ENCODE measurements around the gene HS1BP3.

Gene HS1BP3

GRCh38 chr2:20621366-20622295 is 29.3 kb downstream of the HS1BP3 start:
- in situ Hi-C loops (cut with HindIII; ENCODE audit: low sequenced_read_pairs): no loop called here

- in situ Hi-C loops (cut with HindIII; ENCODE audit: low sequenced_read_pairs): no loop called here
Observed at GRCh38 chr2:20620696-20621365, 30.1 kb downstream of the HS1BP3 start.

- in situ Hi-C loops (cut with HindIII; ENCODE audit: low sequenced_read_pairs): no loop called here
Observed at GRCh38 chr2:20620271-20620681, 30.6 kb downstream of the HS1BP3 start.

GRCh38 chr2:20619624-20620024 is 31.3 kb downstream of the HS1BP3 start:
- in situ Hi-C loops (cut with HindIII; ENCODE audit: low sequenced_read_pairs): no loop called here

- in situ Hi-C loops (cut with HindIII; ENCODE audit: low sequenced_read_pairs): no loop called here
Observed at GRCh38 chr2:20618886-20619521, 31.9 kb downstream of the HS1BP3 start.

- in situ Hi-C loops (cut with HindIII; ENCODE audit: low sequenced_read_pairs): no loop called here
Observed at GRCh38 chr2:20618468-20618885, 32.4 kb downstream of the HS1BP3 start.

- in situ Hi-C loops (cut with HindIII; ENCODE audit: low sequenced_read_pairs): no loop called here
Observed at GRCh38 chr2:20617892-20618467, 32.9 kb downstream of the HS1BP3 start.

- in situ Hi-C loops (cut with HindIII; ENCODE audit: low sequenced_read_pairs): no loop called here
Observed at GRCh38 chr2:20617081-20617575, 33.8 kb downstream of the HS1BP3 start.

GRCh38 chr2:20616341-20616871 is 34.5 kb downstream of the HS1BP3 start:
- in situ Hi-C loops (cut with HindIII; ENCODE audit: low sequenced_read_pairs): no loop called here

GRCh38 chr2:20615466-20616241 is 35.2 kb downstream of the HS1BP3 start:
- in situ Hi-C loops (cut with HindIII; ENCODE audit: low sequenced_read_pairs): no loop called here

- in situ Hi-C loops (cut with HindIII; ENCODE audit: low sequenced_read_pairs): no loop called here
Observed at GRCh38 chr2:20615068-20615465, 35.8 kb downstream of the HS1BP3 start.

- in situ Hi-C loops (cut with HindIII; ENCODE audit: low sequenced_read_pairs): no loop called here
Observed at GRCh38 chr2:20614201-20615067, 36.5 kb downstream of the HS1BP3 start.

- in situ Hi-C loops (cut with HindIII; ENCODE audit: low sequenced_read_pairs): no loop called here
Observed at GRCh38 chr2:20612925-20613916, 37.7 kb downstream of the HS1BP3 start.

GRCh38 chr2:20611844-20612356 is 39.0 kb downstream of the HS1BP3 start:
- in situ Hi-C loops (cut with HindIII; ENCODE audit: low sequenced_read_pairs): no loop called here

GRCh38 chr2:20611077-20611843 is 39.6 kb downstream of the HS1BP3 start:
- in situ Hi-C loops (cut with HindIII; ENCODE audit: low sequenced_read_pairs): no loop called here

- in situ Hi-C loops (cut with HindIII; ENCODE audit: low sequenced_read_pairs): no loop called here
Observed at GRCh38 chr2:20609995-20610357, 40.9 kb downstream of the HS1BP3 start.
